PC-9 (cell line): ENCODE measurements around the gene ASIP.

Experiments used
- EZH2 ChIP-seq: fragments of 200-600 bp; sonication (generic); IDR thresholded peaks from 2 replicates; pipeline ENCODE4 v1.8.0; 2017; ENCODE audit warnings: antibody characterized with exemption, low read depth
- TF ChIP-seq, protein P1 (sequence below): fragments of 200-600 bp; sonication (generic); conservative IDR thresholded peaks from 2 replicates; pipeline ENCODE4 v1.6.1; 2017; ENCODE audit warnings: mixed run types, antibody characterized with exemption, mild to moderate bottlenecking, moderate library complexity

DNA sequence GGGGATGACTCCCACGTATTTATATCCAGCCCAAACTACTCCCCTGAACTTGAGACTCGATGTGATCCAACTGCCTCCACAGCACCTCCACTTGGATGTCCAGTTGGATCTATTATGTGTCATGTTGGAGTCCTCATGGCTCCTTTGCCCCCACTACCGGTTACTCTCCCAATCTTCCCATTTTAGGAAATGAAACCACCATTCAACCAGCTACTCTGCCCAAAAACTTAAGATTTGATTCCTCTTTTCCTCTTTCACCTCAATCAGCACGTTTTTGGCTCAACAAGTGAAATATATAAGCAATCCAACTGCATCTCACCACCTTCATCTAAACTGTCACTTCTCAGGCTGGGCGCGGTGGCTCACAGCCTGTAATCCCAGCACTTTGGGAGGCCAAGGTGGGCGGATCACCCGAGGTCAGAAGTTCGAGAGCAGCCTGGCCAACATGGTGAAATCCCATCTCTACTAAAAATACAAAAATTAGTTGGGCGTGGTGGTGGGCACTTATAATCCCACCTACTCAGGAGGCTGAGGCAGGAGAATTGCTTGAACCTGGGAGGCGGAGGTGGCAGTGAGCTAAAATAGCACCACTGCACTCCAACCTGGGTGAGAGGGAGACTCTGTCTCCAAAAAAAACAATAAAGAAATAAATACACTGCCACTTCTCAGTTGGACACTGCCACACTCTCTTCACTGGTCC, 58.5 kb downstream of the ASIP start:
- TF ChIP-seq, protein P1, sequence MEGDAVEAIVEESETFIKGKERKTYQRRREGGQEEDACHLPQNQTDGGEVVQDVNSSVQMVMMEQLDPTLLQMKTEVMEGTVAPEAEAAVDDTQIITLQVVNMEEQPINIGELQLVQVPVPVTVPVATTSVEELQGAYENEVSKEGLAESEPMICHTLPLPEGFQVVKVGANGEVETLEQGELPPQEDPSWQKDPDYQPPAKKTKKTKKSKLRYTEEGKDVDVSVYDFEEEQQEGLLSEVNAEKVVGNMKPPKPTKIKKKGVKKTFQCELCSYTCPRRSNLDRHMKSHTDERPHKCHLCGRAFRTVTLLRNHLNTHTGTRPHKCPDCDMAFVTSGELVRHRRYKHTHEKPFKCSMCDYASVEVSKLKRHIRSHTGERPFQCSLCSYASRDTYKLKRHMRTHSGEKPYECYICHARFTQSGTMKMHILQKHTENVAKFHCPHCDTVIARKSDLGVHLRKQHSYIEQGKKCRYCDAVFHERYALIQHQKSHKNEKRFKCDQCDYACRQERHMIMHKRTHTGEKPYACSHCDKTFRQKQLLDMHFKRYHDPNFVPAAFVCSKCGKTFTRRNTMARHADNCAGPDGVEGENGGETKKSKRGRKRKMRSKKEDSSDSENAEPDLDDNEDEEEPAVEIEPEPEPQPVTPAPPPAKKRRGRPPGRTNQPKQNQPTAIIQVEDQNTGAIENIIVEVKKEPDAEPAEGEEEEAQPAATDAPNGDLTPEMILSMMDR: no peak
- TF ChIP-seq EZH2: no peak
